HG02840 (cell line): ENCODE measurements around the gene FAM118A.
"Not testable (repeated sequence)": the region's sequence is repeated elsewhere in the genome, so short reads cannot be mapped to it uniquely, and the experiment has no call there.

Experiments
- ATAC-seq: cut with Tn5 transposase; IDR thresholded peaks from one replicate; pipeline ENCODE4 v1.9.1; 2021; ENCODE audit warnings: mild to moderate bottlenecking, moderate library complexity, moderate number of reproducible peaks; ENCODE audit not compliant: unreplicated experiment, low FRiP score

The FAM118A gene

DNA sequence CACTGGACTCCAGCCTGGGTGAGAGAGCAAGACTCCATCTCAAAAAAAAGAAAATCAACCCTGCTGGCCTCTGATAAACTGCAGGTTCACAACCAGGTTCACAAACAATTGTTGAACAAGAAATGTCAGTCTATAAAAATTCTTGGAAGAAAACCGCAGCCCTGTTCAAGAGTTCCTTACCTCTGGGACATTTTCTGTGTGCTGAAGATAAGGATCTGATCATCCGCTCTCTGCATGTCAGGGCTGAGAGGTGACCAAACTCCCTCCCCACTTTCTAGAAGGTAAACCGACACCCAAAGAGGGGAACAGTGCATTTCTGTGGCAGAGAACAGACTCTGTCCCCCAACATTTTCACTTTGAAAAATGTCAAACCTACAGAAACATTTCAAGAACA lies 29.1 kb upstream of the FAM118A start:
- ATAC-seq, result no peak

DNA sequence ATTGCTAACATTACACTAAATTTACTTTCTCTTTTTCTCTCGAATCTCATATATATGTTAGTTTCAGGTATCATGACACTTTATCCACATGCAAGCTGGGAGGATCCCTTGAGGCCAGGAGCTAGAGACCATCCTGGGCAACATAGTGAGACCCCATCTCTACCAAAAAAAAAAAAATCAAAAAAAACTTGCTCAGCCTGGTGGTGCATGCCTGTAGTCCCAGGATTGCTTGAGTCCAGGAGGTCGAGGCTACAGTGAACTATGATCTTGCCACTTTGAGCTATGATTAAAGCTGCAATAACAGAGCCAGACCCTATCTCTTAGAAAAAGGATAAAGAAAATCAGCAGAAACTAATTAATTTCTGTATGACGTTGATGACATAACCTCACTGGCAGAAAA lies 28.7 kb upstream of the FAM118A start:
- ATAC-seq, result no peak

DNA sequence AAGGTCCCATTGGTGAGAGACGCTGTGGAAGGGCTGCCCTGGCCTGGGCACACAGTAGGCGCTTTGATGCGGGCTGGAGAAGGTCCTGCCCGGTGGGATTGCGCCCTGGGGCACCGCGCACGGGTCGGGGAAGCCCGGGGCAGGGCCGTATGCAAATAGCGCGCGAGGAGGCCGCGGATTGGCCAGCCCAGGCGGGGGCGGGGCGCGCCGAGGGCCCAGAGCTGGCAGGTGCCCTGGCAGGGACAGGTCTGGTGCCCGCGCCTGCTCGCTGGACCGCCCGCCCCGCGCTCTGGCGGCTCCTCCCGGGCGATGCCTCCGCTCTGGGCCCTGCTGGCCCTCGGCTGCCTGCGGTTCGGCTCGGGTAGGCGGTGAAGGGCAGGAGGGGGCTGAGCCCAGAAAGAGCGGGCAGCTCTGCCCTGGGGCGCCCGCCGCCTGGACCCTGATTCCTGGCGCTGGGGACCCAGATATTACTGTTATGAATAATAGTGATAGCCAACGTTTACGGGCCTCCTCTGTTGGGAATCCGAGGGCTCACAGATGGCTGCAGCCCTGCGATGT lies 24.9 kb upstream of the FAM118A start, which contains the start of gene UPK3A:
Gene UPK3A, plus strand, starts transcription at position 245 of the 558 bp plus-strand sequence. Its CDS starts 65 bp downstream, at position 310.
- ATAC-seq, result no peak

GRCh38 chr22:45285263-45286058 lies 24.3 kb upstream of the FAM118A start:
- no peak for ATAC-seq

- ATAC-seq, result no peak
Observed at GRCh38 chr22:45286854-45287551, 22.7 kb upstream of the FAM118A start.

- no peak for ATAC-seq
Observed at GRCh38 chr22:45290410-45290936, 19.3 kb upstream of the FAM118A start.

DNA sequence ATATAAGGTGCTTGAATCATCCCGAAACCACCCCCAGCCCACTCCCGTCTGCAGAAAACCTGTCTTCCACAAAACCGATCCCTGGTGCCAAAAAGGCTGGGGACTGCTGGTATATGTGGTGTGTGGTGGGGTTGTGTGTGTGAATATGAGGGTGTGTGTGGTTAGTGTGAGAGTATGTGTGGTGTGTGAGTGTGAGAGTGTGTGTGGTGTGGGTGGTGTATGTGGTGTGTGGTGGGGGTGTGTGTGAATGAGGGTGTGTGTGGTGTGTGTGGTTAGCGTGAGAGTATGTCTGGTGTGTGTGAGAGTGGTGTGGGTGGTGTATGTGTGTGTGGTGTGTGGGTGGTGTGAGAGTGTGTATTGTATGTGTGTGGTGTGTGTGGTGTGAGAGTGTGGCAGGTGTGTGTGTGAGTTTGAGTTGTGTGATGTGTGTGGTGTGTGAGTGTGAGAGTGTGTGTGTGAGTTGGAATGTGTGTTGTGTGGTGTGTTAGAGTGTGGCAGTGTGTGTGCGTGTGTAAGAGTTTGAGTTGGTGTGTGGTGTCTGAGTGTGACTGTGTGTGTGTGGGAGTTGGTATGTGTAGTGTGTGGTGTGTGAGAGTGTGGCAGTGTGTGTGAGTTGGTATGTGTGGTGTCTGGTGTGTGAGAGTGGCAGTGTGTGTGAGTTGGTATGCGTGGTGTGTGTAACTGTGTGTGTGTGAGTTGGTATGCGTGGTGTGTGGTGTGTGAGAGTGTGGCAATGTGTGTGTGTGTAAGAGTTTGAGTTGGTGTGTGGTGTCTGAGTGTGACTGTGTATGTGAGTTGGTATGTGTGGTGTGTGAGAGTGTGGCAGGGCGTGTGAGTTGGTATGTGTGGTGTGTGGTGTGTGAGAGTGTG lies 18.4 kb upstream of the FAM118A start:
- ATAC-seq, result no peak

GRCh38 chr22:45291931-45292290 lies 17.8 kb upstream of the FAM118A start:
- no peak for ATAC-seq

GRCh38 chr22:45292731-45293442 lies 16.8 kb upstream of the FAM118A start:
- ATAC-seq, result no peak

DNA sequence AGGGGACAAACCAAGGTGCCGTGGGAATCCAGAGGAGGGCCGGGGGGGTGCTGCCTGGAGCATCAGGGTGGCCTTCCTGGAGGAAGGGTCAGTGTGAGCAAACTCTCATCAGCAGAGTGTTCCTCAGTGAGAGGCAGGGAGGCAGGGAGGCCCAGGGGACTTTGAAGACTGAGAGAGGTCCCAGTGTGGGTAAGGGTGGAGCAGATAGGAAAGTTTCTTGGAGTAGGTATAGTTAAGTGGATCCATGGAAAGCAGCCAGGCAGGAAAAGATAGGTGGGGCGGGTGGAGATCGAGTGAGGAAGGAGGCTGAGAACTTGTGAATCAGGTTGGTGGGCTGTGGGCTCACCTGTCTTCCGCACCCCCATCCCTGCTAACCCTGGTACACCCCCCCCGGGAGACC lies 15.7 kb upstream of the FAM118A start:
- no peak for ATAC-seq

DNA sequence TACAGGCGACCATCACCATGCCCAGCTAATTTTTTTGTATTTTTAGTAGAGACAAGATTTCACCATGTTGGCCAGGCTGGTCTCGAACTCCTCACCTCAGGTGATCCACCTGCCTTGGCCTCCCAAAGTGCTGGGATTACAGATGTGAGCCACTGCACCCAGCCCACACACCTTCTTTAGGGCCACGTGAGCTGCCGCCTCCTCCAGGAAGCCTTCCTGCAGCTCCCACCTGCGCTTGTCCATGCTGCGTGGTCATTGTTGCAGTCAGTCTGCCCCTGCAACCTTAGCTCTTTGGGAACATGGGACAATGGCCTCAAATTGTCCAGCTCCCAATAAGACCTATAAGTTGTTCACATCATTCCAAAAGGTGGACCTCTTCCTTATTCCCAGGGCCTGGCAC lies 14.7 kb upstream of the FAM118A start:
- not testable (repeated sequence) for ATAC-seq

DNA sequence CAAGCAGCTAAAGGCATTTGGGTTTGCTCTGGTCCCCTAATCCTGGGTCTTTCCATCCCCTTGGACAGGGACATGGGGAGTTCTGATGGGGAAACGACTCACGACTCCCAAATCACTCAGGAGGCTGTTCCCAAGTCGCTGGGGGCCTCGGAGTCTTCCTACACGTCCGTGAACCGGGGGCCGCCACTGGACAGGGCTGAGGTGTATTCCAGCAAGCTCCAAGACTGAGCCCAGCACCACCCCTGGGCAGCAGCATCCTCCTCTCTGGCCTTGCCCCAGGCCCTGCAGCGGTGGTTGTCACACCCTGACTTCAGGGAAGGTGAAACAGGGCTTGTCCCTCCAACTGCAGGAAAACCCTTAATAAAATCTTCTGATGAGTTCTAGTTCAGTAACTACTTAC lies 14.2 kb upstream of the FAM118A start:
- ATAC-seq, result no peak

GRCh38 chr22:45296628-45297297 lies 13.0 kb upstream of the FAM118A start:
- ATAC-seq, result no peak

DNA sequence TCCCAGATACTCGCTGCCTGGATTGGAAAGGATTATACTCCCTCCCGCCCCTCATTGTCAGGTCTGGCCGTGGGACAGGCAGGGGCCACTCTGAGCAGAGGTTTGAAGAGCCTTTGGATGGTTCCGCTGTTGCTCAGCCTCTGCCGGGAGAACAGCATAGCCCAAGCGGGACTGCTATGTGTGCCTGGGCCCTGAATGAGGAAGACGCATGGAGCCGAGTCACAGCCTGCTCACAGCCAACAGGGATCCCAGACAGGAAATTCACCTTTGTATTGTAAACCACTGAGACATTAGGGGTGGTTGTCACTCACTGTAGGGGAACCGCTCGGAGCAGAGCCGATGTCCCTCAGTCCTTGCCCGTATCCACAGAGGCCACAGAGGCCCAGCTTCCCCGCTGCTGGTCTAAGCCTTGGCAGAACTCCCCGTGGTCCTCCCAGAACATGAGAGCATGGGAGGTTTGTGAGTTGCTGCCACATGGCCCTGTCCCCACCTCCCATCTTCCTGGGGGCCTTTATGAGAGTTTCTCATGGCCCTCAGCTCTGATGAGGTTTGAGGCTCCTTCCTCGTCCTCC lies 10.7 kb upstream of the FAM118A start:
- no peak for ATAC-seq

GRCh38 chr22:45302751-45303150 lies 7.0 kb upstream of the FAM118A start:
- ATAC-seq, result no peak

- ATAC-seq, result no peak
Observed at GRCh38 chr22:45303181-45303580, 6.6 kb upstream of the FAM118A start.

GRCh38 chr22:45304971-45305370 lies 4.8 kb upstream of the FAM118A start:
- ATAC-seq, result no peak

- ATAC-seq, result no peak
Observed at GRCh38 chr22:45305456-45306075, 4.2 kb upstream of the FAM118A start.

DNA sequence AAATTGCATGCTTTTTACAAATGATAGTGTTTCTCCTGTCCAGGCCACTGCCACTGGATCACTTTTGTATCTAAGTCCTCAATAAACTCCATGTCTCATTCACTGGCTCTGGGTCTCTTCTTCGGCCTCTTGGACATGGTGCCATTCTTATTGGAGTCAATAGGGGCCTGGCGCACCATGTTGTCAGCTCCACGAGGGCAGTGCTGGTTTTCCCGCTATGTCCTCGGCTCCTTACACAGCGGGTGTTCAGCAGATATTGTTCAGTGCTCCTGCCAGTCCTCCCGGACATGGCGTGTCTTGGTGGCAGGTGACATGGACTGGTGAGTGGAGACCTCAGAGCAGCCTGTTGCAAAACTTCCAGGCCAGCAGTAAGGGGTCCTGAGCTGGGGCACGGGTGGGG lies 3.6 kb upstream of the FAM118A start:
- ATAC-seq, result no peak
